Head of caudate nucleus (tissue), 42 donors: ENCODE data around the gene DHRS13.
"Not testable (repeated sequence)": the region's sequence is repeated elsewhere in the genome, so short reads cannot be mapped to it uniquely, and the experiment has no call there.

Experiments used
- DNase-seq, 42 donors: peaks; one replicate each; pipeline versions ENCODE4 v3.0.0 to v3.0.0-alpha.2; 2020 to 2021; ENCODE audit warnings: mixed read lengths in 7 of 42
- intact Hi-C: fragments of 100-400 bp; cut with DNase I; formaldehyde crosslinking; loops from one replicate; pipeline ENCODE4 v1.15.0; 2022

Gene DHRS13

GRCh38 chr17:28940142-28940541 lies 37.3 kb upstream of the DHRS13 start:
- DNase-seq, result no peak
- intact Hi-C loops, result no loop called here

- DNase-seq, result peak in 17 of 42 donors; percentile 14 to 79 (median 56)
- intact Hi-C loops, result no loop called here
Observed at GRCh38 chr17:28938552-28938951, 35.7 kb upstream of the DHRS13 start.

- intact Hi-C loops, result no loop called here
- peak in 20 of 42 donors; percentile 37 to 82 (median 56) for DNase-seq
Observed at GRCh38 chr17:28937044-28937729, 34.3 kb upstream of the DHRS13 start.

GRCh38 chr17:28935744-28936460 lies 33.0 kb upstream of the DHRS13 start:
- no peak for DNase-seq
- intact Hi-C loops, result no loop called here

- DNase-seq, intact Hi-C loops: not testable (repeated sequence)
Observed at GRCh38 chr17:28934508-28934907, 31.6 kb upstream of the DHRS13 start.

GRCh38 chr17:28929787-28930186 lies 26.9 kb upstream of the DHRS13 start:
- no peak for DNase-seq
- intact Hi-C loops, result no loop called here

- intact Hi-C loops, result no loop called here
- DNase-seq, result no peak
Observed at GRCh38 chr17:28928061-28928460, 25.2 kb upstream of the DHRS13 start.

- intact Hi-C loops, result no loop called here
- no peak for DNase-seq
Observed at GRCh38 chr17:28926786-28927185, 23.9 kb upstream of the DHRS13 start.

- intact Hi-C loops, result no loop called here
- no peak for DNase-seq
Observed at GRCh38 chr17:28926366-28926765, 23.5 kb upstream of the DHRS13 start.

GRCh38 chr17:28925912-28926365 lies 23.1 kb upstream of the DHRS13 start:
- intact Hi-C loops, result no loop called here
- no peak for DNase-seq

- intact Hi-C loops, result no loop called here
- no peak for DNase-seq
Observed at GRCh38 chr17:28920201-28920600, 17.3 kb upstream of the DHRS13 start.

GRCh38 chr17:28918295-28918694 lies 15.4 kb upstream of the DHRS13 start:
- DNase-seq, result no peak
- intact Hi-C loops, result loop anchor here (10.0 kb wide), 1 partner anchor 153 kb away; no protein-coding TSS in a partner anchor

GRCh38 chr17:28917465-28917864 lies 14.6 kb upstream of the DHRS13 start:
- no peak for DNase-seq
- intact Hi-C loops, result loop anchor here (10.0 kb wide), 1 partner anchor 153 kb away; no protein-coding TSS in a partner anchor

GRCh38 chr17:28917029-28917428 lies 14.2 kb upstream of the DHRS13 start:
- DNase-seq, result no peak
- intact Hi-C loops, result loop anchor here (10.0 kb wide), 1 partner anchor 152 kb away; no protein-coding TSS in a partner anchor

- peak in 37 of 42 donors; percentile 28 to 82 (median 51) for DNase-seq
- intact Hi-C loops, result loop anchor here (10.0 kb wide), 1 partner anchor 152 kb away; no protein-coding TSS in a partner anchor
Observed at GRCh38 chr17:28916302-28916934, 13.5 kb upstream of the DHRS13 start.

GRCh38 chr17:28912938-28913333 lies 10.1 kb upstream of the DHRS13 start:
- intact Hi-C loops, result loop anchor here (10.0 kb wide), 1 partner anchor 148 kb away; no protein-coding TSS in a partner anchor
- DNase-seq, result peak in 2 of 42 donors; percentile 38 to 56

GRCh38 chr17:28912281-28912937 lies 9.5 kb upstream of the DHRS13 start:
- peak in 5 of 42 donors; percentile 22 to 58 (median 46) for DNase-seq
- intact Hi-C loops, result loop anchor here (10.0 kb wide), 1 partner anchor 148 kb away; no protein-coding TSS in a partner anchor

- intact Hi-C loops, result loop anchor here (10.0 kb wide), 1 partner anchor 147 kb away; no protein-coding TSS in a partner anchor
- no peak for DNase-seq
Observed at GRCh38 chr17:28911411-28912045, 8.6 kb upstream of the DHRS13 start.
